22Rv1 (cell line): ENCODE measurements around the gene TTC21A.

ENCODE experiments used
- CTCF ChIP-seq: fragments of 450-650 bp; IDR thresholded peaks from 2 replicates; pipeline ENCODE4 v1.5.1; 2017; ENCODE audit warnings: mild to moderate bottlenecking
- ZFX ChIP-seq: fragments of 450-650 bp; IDR thresholded peaks from 2 replicates; pipeline ENCODE4 v1.6.1; 2017; ENCODE audit warnings: antibody characterized with exemption, borderline replicate concordance

- TF ChIP-seq CTCF: no peak
- TF ChIP-seq ZFX: no peak
These were observed 10.6 kb downstream of the TTC21A start for GRCh38 chr3:39118079-39118478.
